K562 treated with DMSO at 1 percent for 12 hours (cell line): ENCODE data around the gene CD300H. TPM values are rescaled to one million over a fixed set of nuclear protein-coding genes. Genes with fewer than 3 reads are reported as not detected.

Experiments used
- total RNA-seq: library from RNA; unstranded; fragments of 300-600 nt; gene quantifications from 2 replicates; pipeline ENCODE4 v1.2.3, GENCODE V29; 2022; ENCODE audit not compliant: insufficient read depth

The CD300H gene
- not detected in 2 replicates for total RNA-seq

GRCh38 chr17:74567397-74567796 is at the start of gene CD300H:
Gene CD300H, minus strand, starts transcription at chr17:74567509.

GRCh38 chr17:74592087-74592990 is 25.0 kb upstream of the CD300H start, which contains the start of gene CD300LD:
Gene CD300LD, minus strand, starts transcription at chr17:74592283. Its CDS starts 81 bp downstream, at chr17:74592202.

DNA sequence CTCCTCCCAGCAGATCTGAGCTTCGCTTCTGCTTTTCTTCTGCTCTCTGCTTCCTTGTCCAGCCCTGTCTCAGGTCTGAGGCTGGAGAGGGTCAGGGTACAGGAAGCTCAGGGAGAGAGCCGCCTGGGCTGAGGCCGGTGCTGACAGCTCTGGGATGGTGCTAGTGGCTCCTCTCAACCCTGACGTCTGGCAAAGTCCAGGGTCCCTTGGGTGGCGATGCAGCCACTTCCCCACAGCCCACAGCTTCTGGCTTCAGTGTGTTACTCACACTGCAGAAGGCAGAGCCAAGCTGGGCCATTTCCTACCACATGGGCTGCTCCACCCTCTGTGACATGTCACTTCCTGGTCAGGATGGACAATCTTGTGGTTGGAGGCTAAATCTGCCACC is 21.5 kb downstream of the CD300H start, which contains the start of gene CD300C:
CD300C (minus strand) TSS at position 273 of the 388 bp plus-strand sequence. CDS start 333 bp downstream, outside the sequence.

DNA sequence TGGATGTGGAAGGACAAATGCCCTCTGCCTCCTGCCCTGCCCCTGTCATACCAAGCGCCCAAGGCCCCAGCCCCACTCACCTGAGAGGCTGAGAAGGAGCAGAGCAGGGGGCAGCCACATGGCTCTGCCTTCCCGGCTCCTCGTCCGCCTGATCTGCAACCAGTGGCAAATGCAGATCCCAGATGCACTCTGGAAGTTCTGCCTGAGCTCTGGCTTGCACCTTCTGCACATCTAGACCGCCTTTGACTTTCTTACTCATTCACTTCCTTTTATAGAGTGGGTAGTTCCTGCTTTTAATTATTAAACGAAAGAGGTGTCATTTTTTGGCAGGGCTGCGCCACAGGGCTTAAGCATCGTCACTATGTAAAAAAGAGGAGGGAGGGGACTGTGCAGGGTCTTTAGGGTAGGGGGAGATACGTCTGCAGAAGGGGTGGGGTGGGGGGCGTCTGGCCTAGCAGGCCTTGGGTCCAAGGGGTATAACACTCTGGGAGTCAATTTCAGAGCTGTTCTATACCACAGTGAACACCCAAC is 36.0 kb downstream of the CD300H start, which contains the start of gene CD300LB:
CD300LB (minus strand) TSS at position 245 of the 531 bp plus-strand sequence; CDS start at position 120, 125 bp downstream.

Other genes starting within 250 kb of the CD300H start
- gene KIF19, start 241.3 kb downstream of the CD300H start, total RNA-seq, result 0.83 TPM in 1 of 2 replicates, not detected in the other
- gene BTBD17, start 205.6 kb downstream of the CD300H start, total RNA-seq, result not detected in 2 replicates
- not detected in 2 replicates for gene GPR142, start 200.0 kb downstream of the CD300H start, total RNA-seq
- 10.6 and 16.3 TPM in 2 replicates for gene GPRC5C, start 135.4 kb downstream of the CD300H start, total RNA-seq
- 2.2 and 3.8 TPM in 2 replicates for gene CD300A, start 100.9 kb downstream of the CD300H start, total RNA-seq
- gene CD300LB, start 36.0 kb downstream of the CD300H start, total RNA-seq, result not detected in 2 replicates
- not detected in 2 replicates for gene CD300C, start 21.4 kb downstream of the CD300H start, total RNA-seq
- gene CD300LD, start 24.8 kb upstream of the CD300H start, total RNA-seq, result not detected in 2 replicates
- gene CD300E, start 56.2 kb upstream of the CD300H start, total RNA-seq, result not detected in 2 replicates
- gene CD300LF, start 145.4 kb upstream of the CD300H start, total RNA-seq, result not detected in 2 replicates
- gene RAB37, start 169.7 kb upstream of the CD300H start, total RNA-seq, result not detected in 2 replicates
- 53.0 and 73.8 TPM in 2 replicates for gene NHERF1, start 181.1 kb upstream of the CD300H start, total RNA-seq
- gene NAT9, start 208.8 kb upstream of the CD300H start, total RNA-seq, result 22.2 and 29.1 TPM in 2 replicates